LoVo (cell line): ENCODE data around the gene ABCA12.
"Not testable (repeated sequence)": the region's sequence is repeated elsewhere in the genome, so short reads cannot be mapped to it uniquely, and the experiment has no call there.

Source experiments
- DNase-seq: peaks from one replicate; pipeline ENCODE4 v3.0.0-alpha.2; 2016; ENCODE audit warnings: low spot score

Gene ABCA12

GRCh38 chr2:215138479-215138878 is at the start of gene ABCA12:
Gene ABCA12 (minus strand): TSS chr2:215138626. CDS start chr2:215138208, 418 bp downstream.
- no peak for DNase-seq

GRCh38 chr2:215188078-215188477 is 49.7 kb upstream of the ABCA12 start:
- DNase-seq, result no peak

GRCh38 chr2:215186021-215186420 is 47.6 kb upstream of the ABCA12 start:
- DNase-seq, result no peak

- DNase-seq, result no peak
Observed at GRCh38 chr2:215178121-215178520, 39.7 kb upstream of the ABCA12 start.

GRCh38 chr2:215171796-215172195 is 33.4 kb upstream of the ABCA12 start:
- no peak for DNase-seq

GRCh38 chr2:215171151-215171550 is 32.7 kb upstream of the ABCA12 start:
- DNase-seq, result peak; percentile 45

GRCh38 chr2:215166505-215166904 is 28.1 kb upstream of the ABCA12 start:
- DNase-seq, result not testable (repeated sequence)

- not testable (repeated sequence) for DNase-seq
Observed at GRCh38 chr2:215163319-215163718, 24.9 kb upstream of the ABCA12 start.

- DNase-seq, result no peak
Observed at GRCh38 chr2:215161301-215161829, 22.9 kb upstream of the ABCA12 start.

GRCh38 chr2:215160081-215160480 is 21.7 kb upstream of the ABCA12 start:
- no peak for DNase-seq

- no peak for DNase-seq
Observed at GRCh38 chr2:215156453-215156852, 18.0 kb upstream of the ABCA12 start.

- DNase-seq, result no peak
Observed at GRCh38 chr2:215149894-215150293, 11.5 kb upstream of the ABCA12 start.

- DNase-seq, result no peak
Observed at GRCh38 chr2:215149486-215149885, 11.1 kb upstream of the ABCA12 start.

GRCh38 chr2:215149060-215149459 is 10.6 kb upstream of the ABCA12 start:
- no peak for DNase-seq

- no peak for DNase-seq
Observed at GRCh38 chr2:215145611-215146010, 7.2 kb upstream of the ABCA12 start.

- DNase-seq, result no peak
Observed at GRCh38 chr2:215144106-215144875, 5.9 kb upstream of the ABCA12 start.

GRCh38 chr2:215143458-215143857 is 5.0 kb upstream of the ABCA12 start:
- no peak for DNase-seq

GRCh38 chr2:215141706-215142105 is 3.3 kb upstream of the ABCA12 start:
- no peak for DNase-seq

GRCh38 chr2:215140166-215140707 is 1.8 kb upstream of the ABCA12 start:
- no peak for DNase-seq

GRCh38 chr2:215137741-215138340 is 585 bp downstream of the ABCA12 start:
- peak; percentile 42 for DNase-seq

GRCh38 chr2:215137329-215137686 is 1.1 kb downstream of the ABCA12 start:
- no peak for DNase-seq

- DNase-seq, result peak; percentile 23
Observed at GRCh38 chr2:215136669-215137328, 1.6 kb downstream of the ABCA12 start.

GRCh38 chr2:215120401-215120800 is 18.0 kb downstream of the ABCA12 start:
- no peak for DNase-seq
